Suppressor macrophage treated with lipopolysaccharide for 1 hour (primary cell): Measurements from ENCODE around the gene MPO.

Experiments used
- DNase-seq, 3 donors: peaks; one replicate each; pipeline ENCODE4 v3.0.0-alpha.2; 2020 to 2022

MPO gene, protein sequence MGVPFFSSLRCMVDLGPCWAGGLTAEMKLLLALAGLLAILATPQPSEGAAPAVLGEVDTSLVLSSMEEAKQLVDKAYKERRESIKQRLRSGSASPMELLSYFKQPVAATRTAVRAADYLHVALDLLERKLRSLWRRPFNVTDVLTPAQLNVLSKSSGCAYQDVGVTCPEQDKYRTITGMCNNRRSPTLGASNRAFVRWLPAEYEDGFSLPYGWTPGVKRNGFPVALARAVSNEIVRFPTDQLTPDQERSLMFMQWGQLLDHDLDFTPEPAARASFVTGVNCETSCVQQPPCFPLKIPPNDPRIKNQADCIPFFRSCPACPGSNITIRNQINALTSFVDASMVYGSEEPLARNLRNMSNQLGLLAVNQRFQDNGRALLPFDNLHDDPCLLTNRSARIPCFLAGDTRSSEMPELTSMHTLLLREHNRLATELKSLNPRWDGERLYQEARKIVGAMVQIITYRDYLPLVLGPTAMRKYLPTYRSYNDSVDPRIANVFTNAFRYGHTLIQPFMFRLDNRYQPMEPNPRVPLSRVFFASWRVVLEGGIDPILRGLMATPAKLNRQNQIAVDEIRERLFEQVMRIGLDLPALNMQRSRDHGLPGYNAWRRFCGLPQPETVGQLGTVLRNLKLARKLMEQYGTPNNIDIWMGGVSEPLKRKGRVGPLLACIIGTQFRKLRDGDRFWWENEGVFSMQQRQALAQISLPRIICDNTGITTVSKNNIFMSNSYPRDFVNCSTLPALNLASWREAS

DNA sequence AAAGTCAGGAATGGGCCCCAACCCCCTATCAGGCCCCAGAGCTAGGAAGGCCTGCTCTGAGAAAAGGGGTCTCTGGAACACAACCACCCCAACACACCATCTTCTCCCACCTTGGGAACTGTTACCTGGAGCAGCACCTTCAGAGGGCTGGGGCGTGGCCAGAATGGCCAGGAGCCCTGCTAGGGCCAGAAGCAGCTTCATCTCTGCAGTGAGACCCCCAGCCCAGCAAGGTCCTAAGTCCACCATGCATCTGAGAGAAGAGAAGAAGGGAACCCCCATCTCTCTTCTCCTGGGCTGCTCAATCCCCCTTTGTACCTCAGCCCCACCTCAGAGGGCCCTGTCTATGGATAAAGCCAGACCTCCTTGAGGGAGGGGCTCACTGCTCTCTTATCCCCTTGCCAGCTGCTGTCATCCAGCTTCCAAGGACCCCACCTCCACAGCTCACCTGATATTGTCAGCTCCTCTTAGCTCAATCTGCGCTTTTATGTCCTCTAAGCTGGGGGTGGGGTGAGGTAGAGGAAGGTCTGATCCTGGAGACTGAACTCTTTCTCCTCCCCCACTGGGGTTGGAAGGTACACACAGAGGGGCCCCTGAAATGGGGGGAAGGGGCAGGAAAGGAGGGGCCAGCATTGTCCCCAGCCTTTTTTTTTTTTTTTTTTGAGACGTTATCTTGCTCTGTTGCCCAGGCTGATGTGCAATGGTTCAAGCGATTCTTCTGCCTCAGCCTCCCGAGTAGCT is at the start of gene MPO:
MPO (minus strand) TSS at position 456 of the 738 bp plus-strand sequence; CDS start at position 279, 177 bp downstream.
- DNase-seq: no peak

DNA sequence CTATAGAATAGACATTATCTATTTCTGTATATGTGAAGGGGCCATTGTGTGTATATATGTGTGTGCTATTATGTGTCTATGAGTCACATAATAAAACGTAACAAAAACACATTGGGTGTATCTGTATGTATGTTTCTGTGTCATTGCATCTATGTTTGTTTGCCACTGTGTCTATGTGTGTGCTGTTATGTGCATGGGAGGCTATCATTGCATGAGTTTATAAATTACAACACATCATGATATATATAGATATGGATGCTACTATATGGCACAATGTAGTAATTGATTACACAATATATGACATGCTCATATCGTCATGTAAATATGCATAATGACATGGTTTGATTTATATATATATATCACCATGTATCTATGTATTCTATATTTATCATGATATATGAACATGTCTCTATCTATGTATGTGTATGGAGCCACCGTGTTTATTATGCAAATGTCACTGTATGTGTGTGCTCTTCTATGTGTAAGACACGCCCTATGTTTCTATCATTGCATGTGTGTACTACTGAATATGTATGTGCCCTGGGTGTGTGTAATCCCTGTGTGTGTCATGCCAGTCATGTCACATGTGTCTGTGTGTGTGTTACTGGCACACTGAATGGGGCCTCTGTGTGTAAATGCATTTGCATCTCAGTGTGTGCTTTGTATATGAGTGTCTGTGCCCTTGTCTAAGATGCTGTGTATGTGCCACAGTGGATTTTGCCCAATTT is 49.2 kb upstream of the MPO start:
- DNase-seq: peak in 1 of 3 donors; percentile 62

DNA sequence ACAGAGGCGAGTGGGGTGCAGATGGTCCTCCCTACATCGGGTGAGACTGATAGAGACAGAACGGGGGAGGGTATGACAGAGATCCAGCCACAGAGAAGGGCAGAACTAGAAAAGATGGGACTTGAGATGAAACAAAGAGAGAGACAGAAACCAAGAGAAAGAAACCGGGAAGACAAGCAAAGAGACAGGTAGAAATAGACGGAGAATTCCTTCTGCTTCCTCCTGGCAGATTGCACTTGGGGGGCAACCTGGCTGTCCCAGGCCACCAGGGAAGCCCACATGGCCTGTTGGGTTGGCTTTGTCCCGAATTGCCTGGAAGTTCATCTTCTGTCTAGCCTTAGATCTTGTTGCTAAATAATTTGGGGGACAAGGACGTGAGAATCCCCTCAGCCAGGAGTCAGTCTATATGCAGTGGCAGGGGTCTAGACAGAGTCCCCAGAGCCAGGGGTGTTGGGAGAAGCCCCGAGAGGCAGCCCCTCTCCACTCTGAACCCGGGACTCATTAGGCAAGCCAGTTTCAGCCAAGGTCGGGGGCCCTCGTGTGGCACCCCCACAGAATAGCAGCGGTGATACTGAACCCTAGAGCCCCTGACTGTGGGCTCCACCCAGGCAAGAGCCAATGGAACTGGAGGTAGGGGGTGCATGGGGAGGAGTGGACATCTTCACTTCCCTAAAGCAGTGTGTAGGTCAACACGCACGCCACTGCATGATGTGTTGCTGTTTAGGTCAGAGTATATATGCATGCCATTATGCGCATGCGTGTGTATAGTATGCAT is 48.5 kb upstream of the MPO start:
- DNase-seq: peak; percentile 88 to 92 (median 90)

DNA sequence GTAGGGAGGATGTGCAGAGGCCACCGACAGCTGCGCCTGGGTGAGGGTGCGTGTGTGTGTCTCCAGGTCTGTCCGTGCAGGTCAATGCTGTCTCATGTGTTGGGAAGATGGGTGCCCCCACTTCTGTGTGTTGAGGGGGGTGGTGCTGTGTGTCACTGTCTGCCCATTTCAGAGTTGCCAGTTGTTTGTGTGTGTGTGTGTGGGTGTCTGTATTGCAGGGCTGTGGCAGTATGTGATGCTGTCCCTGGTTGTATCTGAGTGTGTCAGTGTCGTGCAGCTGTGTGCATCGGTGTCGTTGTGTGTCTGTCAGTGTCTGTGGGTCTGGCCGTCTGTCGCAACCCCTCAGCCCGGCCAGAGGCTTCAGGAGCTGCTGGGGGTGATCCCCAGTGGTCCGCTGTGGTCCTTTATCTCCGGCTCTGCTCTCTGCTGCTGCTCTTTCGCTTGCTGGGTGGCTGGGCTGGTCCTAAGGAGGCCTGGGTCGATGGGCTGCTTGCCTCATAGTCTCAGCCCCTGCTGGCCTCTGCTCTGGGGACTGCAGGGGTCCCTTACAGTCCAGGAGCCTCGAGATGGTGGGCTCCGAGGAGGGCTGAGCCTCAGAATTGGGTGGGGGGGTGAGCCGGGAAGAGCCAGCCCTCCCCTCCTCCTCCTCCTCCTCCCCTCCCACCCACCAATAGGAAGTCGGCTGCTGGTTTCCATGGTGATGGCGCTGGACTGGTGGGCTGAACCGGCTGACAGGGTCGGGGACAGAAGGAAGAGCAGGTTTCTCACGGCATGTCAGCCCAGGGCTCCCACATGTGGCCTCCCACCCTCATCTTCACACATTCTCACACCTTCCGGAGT is 47.7 kb upstream of the MPO start, which contains the start of gene TSPOAP1:
TSPOAP1 (minus strand) TSS at position 601 of the 840 bp plus-strand sequence. CDS start 875 bp downstream, outside the sequence.
- DNase-seq: peak in 2 of 3 donors; percentile 45 to 62

DNA sequence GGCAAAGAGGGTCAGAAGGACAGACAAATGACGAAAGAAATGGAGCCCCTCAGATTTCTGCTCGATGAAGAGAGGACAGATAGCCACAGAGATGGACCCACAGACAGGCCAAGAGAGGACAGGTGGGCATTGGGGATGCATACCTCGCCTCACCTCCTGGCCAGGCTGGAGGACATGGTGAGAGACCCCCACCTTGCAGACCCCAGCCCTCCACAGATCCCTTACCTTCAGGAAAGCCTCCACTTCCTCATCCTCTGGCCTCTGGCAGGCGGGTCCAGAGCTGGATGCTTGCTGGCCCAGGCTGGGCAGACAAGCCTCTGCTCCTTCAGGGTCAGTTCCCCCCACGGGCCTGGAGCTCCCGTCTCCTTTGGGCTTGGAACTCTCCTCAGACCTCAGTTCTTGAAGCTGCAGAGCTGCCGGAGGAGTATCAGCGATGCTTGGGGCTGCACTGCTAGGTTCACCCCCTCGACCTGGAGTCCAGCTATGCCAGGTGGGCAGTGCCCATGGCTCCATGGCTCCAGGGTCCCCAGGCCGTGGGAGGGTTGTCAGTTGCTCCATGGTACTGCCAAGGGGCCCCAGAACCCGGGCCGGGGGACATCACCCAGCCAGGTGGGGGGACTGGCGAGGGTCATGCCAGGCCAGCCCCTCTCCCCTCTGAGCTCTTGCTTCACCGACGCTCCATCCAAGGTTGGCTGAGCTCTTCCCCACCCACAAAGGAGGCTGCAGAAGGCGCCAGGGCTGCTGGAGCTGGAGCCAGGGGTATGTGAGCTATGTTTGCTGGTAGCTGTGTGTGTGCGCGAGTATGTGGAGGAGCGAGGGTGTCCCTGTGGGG is 46.8 kb upstream of the MPO start:
- DNase-seq: peak in 2 of 3 donors; percentile 21 to 46

DNA sequence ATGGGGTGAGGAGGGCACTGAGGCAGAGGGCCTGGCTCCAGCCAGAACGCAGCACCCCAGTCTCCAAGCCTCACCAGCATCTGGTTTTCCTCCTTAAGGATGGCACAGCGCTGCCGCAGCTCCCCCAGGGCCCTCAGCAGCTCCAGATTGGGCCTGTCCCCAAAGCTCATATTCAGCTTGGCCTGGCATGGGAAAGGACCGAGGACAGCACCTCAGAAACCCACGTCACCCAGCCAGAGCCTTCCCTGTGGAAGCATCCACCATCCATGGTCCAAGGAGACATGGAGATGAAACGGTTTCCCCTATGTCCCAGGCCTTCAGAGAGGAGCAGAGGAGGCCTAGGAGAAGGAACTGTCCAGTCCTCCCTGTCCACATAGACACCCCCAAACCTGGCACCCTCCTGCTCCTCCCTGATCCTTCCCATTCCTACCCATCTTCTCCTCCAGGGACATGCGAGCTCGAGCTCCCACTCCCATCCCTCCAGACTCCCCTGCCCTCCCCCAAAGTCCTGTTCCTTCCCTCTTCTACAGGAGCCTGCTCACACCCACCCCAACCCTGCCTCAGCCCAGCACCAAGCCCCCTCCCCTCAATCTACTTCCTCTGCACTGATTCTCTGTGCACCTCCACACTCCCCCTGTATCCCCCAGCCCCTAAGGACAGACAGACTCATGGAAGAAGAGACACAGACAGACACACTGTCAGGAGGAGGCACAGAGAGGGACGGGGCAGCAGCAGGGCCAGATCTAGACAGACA is 46.1 kb upstream of the MPO start:
- no peak for DNase-seq

DNA sequence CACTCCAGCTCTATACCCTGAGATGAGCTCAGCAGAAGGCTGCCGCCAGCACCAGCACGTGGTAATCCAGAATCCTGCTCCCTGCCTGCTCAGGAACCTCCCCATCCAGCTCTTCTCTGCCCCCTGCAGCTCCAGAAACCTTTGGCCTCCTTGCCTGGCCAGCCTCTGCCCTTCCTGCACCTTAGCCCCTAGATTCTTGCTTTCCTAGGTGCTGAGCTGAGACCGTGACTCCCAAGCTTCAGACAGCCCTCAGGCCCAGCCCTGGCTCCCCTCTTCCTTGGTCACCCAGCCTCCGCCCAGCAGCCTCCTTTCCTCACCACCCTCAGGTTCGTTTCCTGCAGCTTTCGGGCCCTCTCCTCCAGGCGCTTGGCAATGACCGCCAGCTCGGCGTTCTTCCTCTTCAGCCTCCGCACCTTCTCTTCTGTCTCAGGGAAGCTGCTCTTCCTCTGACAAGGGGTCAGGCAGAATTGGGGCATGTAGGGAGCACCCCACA is 45.3 kb upstream of the MPO start:
- peak in 2 of 3 donors; percentile 23 to 44 for DNase-seq

DNA sequence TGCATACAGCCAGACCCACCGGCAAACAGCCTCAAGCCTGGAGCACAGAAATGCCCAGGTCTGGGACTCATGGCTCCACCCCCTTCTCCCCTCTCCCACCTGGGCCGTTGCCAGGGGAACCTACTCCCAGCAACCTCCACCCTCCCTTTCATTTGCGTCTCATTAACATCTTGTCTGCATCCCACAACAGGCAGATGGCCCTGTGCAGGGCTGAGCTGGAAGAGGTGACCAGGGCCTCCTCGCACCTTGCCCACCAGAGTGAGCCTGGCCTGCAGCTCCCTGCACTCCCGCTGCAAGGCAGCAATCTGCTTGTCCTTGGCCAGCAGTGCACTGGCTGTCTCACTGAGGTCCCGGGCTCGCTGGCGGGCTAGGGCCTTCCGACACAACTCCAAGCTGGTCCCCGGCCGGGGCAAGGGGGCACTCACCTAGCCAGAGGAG is 44.6 kb upstream of the MPO start:
- DNase-seq: no peak

DNA sequence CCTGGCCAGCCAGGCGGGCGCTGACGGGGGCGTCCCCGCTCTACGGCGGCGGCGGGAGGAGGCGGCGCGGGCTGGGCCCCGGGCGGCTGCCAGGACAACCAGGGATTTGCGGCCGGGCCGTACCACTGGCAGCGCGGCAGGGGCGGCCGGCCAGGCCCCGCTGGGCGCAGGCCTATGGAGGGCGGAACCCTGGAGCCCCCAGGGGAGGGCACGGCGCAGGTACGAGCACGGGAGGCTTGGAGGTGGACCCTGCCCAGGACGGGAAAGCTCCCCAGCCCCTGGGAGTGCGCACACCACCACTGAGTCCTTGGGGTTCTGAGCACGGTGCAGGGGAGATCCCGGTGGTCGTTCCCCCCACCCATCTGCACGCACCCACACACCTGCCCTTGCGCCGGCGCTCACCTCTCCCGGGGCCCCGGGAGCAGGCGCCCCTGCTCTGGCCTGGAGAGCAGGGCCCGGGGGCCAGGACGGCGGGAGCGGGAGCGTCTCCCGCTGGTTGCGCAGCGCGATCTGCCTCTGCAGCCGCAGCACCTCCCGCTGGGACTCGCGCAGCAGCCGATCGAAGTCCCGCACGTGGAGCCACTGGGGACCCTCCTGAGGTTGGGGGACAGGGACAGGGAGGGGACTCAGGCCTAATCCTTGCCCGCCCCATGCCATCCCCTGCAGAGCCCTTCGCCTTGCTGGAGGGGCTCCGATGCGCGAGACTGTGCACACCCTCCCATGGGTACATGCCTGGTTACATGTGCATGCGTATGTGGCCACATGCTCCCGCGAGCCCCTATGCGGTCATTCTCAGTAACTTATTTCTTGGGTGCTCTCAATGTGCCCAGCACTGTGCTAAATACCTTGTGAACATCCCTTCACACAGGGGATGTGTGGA is 43.9 kb upstream of the MPO start:
- peak in 1 of 3 donors; percentile 46 for DNase-seq

DNA sequence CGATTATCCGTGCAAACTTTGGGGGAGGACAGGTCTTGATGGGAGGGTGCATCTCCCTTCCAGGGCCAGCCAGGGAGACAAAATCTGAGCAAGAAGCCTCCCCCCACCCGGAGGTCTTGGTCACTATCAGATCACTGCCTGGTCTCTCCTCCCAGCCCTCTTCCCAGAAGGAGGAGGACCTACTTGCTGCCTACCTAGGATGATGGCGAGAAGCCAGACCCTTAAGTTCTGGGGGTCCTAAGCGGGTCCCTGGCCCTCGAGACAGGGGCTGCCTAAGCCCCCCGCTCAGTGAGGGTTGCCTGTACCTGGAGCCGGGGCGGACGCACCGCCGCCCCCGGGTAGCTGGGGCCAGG is 43.3 kb upstream of the MPO start:
- no peak for DNase-seq

DNA sequence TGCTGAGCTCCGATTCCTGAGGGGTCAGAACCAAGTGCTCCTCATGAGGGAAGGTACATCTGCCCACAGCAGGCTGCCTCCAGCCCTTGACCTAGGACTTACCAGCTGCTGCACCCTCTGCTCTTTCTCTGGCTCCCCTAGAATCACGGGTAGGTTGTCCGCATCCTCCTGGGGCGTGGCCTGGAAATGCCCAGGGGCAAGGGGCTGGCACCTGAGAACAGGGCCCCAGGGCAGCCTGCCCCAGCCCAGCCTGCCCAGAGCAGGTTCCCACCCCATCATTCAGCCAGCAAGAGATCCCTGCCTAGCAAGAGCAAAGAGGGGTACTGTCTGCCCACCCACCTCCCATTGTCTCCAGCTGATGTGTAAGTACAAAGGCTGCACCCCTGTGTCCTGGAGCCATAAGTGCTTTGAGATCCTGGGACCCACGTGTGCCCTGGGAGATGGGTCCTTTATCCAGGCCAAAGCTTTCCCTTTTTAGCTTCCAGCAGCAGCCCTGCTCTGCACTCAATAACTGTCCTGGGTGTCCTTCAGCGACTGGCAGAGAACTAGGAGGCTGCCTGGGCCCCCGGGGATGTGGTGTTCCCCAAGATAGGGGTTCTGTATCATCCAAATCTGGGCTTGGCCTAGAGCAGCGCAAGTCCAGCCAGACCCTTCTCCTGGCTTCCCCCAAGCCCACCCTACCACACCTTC is 42.8 kb upstream of the MPO start:
- no peak for DNase-seq

DNA sequence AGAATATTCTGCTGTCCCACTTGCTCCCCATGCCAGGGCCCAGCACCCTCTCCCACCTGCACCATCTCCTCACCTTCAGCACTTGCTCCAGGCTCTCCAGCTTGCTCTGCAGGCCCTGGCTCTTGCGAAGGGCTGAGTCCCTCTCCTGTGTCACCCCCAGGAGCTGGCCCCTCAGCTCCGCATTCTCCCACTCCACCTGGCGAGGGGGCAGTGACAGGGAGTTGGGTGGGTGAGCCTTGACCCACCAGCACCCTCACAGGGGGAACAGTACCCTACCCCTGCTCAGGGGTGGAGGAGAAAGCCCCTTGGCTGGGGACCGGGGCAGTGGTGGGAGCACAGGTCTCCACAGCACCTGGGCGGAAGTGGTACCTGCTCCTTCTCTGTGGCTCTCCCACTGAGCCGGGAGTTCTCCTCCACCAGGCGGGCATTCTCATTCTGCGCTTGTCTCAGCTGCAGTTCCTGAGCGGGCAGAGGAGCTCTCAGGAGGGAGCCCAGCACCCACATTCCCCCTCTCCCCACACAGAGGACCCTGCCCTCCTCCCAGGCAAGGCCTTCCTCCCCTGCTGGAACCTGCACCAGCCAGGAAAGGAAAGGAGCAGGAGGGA is 41.9 kb upstream of the MPO start:
- DNase-seq: no peak

DNA sequence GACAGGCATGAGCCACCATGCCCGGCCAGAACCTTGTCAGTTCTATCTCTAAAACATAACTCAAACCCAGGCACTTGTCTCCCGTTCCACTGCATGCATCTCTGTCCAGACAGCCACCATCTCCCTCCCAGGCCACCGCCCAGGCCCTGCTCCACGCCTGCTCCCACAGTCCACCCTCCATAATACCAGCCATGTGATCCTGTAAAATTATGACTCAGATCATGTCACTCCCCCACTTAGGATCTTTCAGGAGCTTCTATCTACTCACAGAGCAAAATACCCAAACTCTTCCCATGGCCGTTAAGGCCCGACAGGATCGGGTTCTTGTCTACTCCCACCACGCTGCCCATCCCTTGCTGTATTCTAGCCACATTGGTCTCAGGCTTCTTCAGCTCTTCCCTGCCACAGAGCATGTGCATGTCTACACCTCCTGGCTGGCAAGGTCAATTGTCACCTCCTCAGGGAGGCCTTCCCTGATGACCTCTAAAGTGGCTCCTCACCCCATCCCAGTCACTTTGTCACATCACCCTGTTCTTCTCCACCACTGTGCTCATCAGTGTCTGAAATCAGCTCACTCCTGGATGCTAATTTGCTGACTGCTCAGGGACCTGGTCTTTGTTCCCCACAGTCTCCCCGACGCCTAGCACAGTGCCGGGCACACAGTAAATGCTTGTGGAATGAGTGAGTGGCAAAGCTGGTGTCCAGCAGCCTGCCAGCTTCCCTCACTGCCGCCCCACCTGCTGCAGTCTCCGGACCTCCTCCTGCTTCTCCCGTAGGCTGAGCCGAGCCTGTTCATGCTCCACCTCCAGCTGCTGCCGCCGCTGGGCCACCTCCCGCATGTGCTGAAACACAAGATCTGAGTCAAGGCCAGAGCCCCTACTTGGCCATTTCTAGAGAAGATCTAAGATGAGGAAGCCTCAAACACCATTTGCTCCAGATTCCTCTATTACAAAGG is 41.1 kb upstream of the MPO start:
- DNase-seq: peak in 1 of 3 donors; percentile 29

DNA sequence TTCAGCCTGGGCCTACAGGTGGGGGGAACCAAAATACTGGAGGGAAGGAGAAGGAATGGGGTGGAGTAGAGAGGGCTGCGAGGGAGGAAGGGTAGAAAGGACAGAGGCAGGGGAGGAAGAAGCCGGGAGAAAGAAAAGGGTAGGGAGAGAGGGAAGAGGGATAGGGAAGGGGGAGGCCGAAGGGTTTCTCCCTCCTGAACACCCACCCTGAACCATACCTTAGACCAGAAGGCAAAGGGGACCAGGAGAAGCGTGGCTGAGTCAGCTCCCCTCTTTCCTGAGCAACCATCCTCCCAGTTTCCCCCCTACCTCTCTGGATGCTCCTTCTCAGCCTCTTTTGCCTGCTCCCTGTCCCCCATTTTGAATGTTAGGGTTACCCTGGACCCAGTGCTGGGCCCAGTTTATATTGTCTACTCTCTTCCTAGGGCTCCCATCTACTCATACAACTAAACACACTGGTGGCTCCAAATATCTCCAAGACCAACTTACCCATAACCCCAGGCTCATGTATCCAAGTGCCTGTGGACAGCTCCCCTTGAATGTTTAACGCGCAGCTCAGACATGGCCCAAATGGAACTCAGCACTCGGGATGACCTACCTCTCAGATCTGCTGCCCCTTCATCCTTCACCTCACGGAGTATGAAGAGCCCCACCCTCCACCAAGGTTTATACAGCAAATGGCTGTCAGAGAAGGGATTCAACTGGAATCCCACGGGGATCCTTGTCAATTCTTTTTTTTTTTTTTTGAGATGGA is 40.0 kb upstream of the MPO start:
- DNase-seq: no peak

DNA sequence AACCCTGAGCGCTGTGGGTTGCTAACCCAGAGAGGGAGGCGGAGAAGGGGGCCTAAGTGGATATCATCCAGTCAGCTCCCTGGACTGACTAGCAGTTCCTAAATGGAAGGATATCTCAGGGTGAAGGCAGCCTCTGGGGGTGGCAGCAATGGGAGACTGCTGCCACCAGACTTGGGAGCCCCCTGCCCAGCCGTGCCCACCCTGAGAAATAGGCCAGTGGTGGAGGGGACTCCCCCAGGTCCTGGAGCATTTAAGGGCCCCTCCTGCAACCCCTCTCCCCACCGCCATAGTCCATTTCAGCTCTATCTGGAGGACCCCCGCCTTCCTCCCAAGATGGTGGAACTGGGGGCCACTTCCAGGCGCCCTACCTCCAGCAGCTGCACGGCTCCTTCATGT is 39.4 kb upstream of the MPO start:
- DNase-seq: no peak
